GM19351 (cell line): Measurements from ENCODE around the gene L3HYPDH.

Experiments
- ATAC-seq: cut with Tn5 transposase; IDR thresholded peaks from one replicate; pipeline ENCODE4 v1.9.1; 2021; ENCODE audit warnings: mild to moderate bottlenecking, moderate library complexity; ENCODE audit not compliant: unreplicated experiment

Gene L3HYPDH

DNA sequence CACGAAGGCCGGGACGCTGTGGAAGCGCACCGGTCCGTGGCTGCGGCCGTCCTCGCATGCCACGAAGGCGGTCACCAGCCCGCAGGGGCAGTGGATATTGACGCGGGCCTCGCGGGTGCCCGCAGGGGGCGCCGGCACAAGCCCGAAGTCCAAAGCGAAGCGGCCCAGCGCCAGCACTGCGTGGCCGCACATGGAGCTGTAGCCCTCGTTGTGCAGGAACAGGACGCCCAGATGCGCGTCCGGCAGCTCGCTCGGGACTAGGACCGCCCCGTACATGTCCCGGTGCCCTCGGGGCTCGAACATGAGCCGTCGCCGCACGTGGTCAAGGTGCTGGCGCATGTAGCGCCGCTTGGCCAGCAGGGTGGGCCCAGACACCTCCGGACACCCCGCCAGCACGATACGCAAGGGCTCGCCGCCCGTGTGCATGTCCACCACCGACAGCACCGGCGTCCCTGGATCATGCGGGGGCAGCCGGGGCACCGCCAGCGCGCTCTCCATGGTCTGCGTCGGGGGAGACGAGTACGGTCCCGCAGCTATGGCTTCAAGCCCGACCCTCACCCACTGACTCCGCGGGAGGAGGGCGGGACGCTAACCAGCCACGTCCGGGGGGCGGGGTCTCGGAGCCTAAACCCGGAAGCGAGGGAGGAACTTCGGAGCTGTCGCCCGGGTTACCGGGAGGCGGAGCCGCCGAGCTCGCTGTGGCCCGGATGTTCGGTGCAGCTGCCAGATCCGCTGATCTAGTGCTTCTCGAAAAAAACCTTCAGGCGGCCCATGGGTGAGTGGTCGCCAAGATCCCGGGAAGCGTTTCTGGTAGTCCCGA lies at the start of gene L3HYPDH, which contains the start of gene JKAMP:
TSS of gene L3HYPDH (minus strand) at position 590 of the 820 bp plus-strand sequence. CDS start at position 498, 92 bp downstream.
TSS of gene JKAMP (plus strand) at position 699 of the 820 bp plus-strand sequence. CDS start at position 772, 73 bp downstream.
- ATAC-seq: peak; percentile 85

DNA sequence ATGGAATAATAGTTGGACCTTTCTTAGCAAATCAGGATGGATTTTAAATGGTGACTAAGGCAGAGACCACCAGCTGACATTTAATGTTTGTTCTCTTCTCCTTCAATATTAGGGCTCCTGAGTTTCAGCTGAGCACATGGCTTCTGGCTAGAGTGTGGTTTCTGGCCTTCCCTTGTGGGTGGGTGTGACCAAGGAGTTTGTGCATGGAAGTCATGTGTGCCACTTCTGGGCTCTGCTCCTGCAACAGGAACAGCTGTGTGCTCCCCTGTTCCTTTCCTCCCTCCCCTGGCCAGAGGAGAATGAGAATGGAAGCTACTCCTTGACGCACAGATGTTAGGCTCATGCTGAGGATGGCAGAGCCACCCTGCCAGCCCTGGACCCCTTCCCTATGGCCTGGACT lies 48.2 kb upstream of the L3HYPDH start:
- no peak for ATAC-seq

DNA sequence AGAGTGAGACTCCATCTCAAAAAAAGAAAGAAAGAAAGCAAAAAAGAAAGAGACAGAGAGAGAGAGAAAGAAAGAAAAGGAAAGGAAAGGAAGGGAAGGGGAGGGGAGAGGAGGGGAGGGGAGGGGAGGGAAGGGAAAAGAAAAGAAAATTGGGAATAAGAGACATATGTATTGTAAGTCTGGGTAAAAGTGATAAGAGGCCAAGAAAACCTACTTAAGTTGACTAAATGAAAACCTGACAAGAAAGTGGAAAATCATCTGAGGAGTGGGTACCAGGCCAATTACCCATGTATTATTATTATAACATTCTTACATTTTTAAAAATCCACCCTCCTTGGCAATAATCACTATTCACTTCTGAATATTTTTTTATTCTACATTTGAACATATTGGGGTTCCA lies 46.1 kb upstream of the L3HYPDH start:
- no peak for ATAC-seq

DNA sequence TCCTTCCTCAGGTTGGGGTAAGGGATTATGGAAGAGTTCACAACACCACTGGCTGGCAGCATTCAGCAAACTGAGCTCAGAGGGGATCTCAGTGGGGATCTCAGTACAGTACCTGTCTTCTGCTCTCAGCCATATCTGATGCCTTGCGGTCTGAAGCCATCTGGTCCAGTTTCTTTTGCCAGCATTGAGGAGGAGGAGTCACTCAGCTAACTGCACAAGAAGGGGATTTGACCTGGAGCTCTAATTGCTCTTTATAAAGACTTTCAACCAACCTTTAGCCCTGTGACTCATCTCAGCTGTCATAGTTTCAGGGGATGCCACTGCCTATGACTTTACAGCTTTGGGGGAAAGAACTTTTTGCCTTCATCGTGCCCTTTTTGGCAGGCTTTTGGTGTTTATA lies 45.0 kb upstream of the L3HYPDH start:
- no peak for ATAC-seq

DNA sequence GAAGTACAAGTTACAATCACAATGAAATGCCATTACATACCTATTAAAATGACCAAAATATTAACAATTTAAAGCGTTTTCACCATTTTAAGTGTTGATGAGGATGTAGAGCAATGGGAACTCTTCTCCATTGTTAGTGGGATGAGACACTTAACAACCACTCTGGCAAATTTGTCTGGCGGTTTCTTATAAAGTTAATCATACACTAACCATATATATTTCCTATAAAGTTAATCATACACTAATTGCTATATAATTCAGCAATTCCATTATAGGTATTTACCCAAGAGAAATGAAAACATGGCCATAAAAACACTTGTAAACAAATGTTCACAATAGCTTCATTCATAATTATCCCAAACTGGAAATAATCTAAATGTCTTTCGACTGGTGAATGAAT lies 36.0 kb upstream of the L3HYPDH start:
- no peak for ATAC-seq

DNA sequence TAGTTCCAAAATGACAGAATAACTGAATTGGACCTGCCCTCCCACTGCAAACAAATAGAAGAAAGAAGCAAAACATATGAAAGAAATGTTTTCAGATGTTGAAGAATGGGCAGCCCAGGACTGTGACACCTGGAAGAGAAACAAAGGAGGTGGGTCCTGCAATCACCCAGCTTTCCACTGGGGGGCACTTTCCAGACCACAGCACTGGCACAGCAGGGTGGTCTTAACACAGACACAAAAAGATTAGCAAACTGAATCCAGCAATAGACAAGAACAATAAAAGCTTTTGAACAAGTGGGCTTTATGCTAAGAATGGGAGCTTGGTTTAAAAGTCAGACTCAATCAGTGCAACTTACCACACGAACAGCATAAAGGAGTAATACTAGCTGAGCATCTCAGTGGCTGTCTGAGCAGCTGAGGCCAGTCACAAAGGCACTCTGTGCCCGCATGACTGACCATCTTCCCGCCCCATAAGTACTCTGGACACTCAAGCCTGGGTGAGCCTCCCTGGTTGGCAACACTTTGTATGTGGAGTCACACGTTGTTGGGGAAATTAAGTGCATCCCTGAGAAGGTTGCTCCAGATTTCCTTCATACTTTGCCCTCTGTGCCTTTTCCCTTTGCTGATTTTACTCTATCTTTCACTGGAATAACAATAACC lies 27.8 kb upstream of the L3HYPDH start:
- peak; percentile 47 for ATAC-seq

DNA sequence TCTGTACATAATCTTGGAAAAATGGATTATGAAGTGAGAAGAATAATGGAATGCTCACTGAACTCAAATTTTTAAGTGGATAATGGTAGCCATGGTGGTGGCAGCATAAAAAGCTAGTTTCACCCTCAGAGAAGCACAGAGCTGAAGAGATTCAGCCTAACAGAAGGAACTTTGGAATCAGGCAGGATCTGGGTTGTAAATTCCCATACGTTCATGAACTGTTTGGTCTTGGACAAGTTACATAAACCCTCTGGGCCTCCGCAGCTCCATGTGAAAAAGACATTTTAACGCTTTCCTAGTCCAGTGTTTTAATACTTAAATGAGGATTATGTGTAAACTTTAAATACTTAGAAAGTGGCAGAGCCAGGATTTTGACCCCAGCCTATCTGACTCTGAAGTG lies 26.8 kb upstream of the L3HYPDH start:
- no peak for ATAC-seq

DNA sequence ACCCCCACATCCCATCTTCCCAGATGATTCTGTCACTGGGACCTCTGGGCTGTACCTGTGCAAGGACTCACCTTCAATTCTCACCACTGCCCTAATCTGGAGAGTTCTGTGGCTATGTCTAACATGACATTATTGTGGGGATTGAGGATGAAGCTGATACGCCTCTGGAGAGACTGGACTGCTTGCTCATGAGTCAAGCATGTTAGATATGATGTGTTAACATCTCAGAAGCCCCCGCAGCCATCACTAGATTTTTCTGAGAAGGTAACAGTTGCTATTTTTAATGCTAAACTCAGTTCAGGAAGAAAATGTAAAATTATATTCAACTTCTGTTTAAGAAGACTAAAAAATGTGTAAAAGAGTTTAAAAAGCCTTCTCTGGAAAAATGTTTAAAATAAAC lies 25.8 kb upstream of the L3HYPDH start:
- ATAC-seq: no peak

DNA sequence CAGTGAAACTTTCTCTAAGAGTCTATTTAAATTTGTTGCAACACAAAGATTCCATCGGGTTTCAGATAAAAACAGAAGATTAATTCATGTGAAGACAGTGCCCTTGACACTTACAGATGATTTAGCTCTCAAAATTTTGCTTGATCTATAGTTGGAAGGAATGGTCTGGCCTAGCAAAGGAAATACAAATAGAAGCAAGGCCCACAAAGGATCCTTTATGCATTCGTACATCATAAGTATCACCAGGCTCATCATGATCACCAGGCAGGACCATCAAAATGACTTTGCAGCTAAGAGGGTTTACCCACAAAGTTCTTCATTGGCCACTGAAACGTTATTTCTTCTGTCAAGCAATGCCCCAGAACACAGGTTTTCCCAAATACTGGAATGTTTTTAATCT lies 24.9 kb upstream of the L3HYPDH start:
- ATAC-seq: no peak

DNA sequence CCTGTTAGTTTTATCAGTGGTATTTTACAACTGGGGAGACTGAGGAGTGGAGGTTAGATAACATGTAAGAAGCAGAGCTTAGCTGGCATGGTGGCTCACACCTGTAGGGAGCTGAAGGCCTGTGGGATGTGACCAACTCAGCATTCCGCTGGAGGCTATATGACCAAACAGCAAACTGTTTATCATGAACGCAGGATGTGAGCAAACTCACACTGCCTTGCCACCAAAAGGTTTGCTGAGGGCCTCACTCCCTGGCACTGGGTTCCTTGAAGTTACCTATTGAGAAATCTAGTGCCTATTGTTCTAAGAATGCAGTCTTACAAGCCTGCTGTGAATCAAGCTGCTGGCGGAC lies 23.5 kb upstream of the L3HYPDH start:
- ATAC-seq: no peak

DNA sequence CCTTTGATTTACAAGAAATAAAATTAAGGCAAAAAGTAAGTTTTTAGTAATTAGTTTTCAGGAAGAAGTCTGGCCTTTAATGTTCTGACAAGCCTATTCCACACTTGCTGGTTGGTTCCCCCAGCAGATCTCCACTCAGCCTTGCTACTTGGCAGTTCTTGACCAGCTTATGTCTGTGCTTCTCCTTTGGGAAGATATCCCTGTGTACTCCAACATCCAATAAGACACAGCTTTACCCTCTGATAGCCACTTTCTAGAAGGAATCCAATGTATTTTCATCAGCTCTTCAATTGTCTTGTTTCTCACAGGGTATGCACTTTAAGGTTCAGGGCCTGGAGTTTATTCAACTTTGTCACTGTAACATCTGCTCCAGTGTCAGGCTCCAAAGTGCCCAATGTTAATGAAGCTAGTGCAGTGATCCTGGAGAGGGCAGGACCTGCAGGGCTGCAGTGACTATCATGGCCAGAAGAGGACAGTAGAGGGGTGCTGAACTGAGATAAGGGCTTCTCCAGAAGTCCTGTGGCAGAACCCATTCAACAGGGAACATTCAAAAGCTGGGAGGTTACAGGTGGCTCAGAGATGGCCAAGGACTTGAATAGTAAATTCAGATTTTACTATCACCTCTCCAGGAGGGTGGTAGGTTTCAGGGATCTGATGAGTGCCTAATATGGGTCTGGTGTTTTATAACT lies 23.0 kb upstream of the L3HYPDH start:
- ATAC-seq: peak; percentile 86

DNA sequence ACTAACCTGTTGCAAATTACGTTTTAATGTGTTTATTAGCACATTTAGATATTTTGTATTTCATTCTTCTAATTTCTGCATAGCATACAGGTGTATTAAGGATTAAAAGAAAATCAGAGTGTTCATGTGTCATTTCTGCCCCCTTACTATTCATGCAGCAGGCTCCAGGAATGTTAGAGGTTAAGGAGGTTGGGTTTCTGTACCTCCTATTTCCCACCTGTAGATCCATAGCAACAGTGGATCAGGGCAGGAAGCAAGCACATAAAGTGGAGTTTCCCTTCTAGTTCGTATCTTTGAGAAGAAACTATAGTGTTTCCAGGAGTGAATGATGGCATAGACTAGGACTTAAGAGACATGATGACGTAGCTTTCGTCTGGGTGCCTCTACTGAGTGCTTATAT lies 19.0 kb upstream of the L3HYPDH start:
- ATAC-seq: no peak

DNA sequence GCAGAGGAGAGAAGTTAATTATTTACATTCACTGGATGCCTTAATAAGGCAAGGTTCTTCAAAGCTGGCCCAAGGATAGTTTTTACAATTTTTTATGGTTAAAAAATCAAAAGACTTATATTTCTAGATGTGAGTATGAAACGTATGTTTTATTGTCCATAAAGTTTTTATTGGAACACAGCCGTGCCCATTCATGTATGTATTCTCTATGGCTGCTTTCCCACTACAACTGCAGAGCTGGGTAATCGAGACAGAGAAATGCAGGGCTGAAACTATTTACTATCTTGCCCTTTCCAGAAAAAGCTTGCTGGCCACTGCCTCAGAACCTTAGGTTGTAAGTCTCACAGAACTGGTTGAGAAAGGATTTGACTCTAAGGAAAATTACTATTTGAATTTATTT lies 16.5 kb upstream of the L3HYPDH start:
- no peak for ATAC-seq

DNA sequence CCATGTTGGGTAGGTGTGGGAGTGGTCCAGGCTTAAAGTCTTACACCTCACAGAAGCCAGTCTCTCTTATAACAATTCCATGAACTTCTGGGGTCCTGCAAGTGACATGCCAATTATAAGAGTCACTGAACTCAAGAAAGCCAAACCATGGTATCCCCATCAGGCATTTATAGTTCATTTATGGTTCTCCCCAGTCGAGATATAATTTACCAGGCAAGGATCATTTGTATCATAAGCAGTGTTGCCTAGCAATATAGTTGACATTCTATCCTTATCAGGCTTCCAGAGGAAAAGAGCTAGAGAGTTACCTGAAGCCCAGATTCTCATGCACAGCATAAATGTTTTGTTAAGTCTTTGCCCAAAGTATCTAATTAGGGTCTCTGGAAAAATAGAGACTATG lies 8.2 kb upstream of the L3HYPDH start:
- no peak for ATAC-seq

DNA sequence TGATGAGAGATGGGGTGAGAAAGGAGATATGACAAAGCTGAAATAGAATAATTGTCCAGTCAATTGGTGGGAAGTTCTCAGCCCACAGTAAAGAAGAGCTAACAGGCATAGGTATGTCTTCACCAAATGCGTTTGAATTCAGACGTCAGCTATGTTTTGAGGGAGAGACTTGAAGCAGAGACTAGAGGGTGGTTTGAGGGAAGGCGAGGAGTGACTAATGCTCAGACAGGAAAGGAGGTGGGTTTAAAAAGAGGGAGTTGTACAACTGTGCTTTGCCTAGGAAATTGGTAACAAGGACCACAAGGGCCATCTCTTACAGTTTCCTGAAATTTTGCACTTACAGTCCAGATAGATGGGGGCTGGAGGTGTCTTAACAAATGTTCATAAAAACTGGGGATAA lies 6.5 kb upstream of the L3HYPDH start:
- ATAC-seq: no peak

DNA sequence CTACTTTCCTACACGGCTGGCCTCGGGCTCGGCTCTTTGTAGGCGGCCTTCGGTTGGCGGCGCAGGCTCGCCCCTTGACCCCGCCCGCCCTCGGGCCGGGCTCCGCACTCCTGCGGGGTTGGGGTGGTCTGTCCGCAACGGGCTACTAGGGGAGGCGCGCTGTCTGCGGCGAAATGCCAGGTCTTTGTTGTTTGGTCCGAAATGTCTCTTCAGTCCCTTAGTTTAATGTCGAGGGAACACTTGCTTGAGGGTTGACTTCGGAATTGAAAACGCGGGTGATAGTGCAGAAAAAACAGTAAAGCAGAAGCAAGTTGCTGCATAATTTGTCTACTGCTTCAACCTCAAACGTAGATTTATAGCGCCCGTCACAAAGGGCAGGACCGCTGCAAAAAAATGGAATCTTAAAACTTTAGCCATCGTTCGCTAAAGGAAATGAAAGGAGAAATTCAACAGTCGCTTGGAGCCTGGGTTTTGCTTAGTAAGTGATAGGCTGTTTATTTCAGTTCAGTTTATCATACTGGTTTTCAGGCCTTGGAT lies 499 bp upstream of the L3HYPDH start:
- ATAC-seq: peak; percentile 47

DNA sequence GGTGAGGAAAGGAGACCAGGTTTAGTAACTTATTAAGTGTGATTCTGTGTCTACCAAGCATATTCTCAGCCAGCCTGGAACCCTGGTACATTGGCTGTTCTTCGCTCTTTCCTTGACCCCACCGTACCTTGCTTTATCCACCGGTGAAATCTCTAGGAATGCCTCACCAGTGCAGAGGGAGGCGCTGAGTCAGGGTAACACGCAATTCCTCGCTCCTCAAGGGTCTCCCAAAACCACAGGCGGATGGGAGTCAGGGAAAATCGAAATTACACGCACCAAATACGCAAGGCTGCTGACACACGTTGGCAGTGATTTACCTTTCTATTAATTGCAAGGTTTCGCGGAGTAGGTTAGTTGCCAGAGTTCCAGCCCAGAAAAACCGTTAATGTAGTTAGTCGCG lies 845 bp downstream of the L3HYPDH start:
- ATAC-seq: no peak

DNA sequence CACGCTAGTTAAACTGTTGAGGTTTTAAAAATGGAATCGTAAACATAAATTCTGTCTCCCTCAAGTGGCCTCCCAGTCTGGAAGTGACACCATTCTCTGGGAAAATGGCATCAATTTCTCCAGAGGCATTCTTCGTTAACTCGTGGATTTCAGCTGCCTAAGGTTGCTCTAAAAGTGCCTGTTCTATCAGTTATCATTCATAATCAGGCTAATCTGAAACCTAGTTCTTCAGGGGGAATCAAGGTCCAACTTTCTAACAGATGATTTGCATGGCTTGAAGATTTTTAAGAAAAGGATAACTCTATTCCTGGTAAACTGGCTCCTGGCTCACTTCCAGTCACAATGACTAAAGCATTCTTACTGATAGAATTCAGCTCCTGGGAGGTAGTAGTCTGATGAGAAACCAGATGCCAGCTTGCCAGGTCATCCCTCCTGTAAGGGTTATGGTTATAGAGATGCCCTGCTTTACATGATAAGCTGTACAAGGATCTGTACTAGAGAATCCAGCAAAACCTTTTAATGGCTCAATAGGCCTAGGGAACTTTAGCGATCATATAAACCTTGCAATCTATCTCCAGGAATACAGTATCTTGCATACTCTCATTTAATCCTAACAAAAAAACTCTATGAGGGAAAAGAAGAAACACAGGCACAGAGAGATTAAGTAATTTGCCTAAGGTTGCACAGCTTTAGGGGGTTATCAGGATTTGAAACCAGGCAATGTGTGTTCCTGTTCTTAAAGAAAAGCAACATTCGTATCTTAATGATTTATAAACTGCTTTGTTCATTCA lies 1.5 kb downstream of the L3HYPDH start:
- no peak for ATAC-seq

DNA sequence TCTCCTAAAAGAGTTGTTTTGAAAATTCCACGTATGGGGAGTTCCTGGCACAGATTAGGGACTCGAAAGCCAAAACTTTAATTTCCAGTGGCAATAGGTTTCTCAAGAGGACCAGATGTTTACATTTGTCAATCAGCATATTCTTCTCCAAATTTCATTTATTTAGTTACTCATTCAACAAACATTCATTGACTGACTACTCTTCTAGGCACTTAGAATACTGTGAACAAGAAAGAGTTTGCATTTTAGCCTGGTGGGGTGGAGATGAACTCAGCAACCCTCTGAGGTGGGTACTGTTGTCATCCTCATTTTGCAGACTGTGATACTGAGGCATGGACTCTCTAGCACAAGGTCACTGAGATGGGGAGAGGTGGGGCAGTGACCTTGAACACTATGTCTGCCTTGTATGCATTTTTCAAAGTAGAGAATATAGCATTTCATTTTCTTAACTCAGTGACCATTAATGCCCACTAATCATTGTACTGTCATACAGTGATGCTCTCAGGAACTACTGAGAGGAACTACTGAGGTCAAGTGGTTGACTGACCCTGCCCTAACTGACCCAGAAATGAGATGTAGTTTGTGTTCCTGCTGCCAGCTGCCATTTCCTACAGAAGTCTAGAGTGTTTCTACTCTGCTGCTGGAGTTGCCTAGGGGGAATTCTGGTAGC lies 2.2 kb downstream of the L3HYPDH start:
- no peak for ATAC-seq

DNA sequence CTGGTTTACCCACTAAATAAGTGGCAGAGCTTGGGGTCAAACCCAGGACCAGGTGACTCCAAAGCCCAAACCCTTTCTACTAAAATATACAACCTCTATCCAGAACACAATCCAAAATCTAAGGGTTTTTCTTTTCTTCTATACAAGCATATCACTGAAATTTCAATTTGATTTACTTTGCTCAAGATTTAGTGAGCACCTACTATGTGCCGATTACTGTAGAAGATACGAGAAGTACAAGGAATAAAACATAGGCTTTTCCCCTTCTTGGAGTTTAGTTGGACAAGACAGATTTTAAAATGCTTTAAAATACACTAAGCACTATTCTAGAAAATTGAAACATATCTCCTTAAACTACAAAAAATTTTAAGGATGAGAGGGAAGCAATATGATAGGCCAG lies 2.8 kb downstream of the L3HYPDH start:
- ATAC-seq: no peak
